Erythroblast (primary cell): ENCODE measurements around the gene FHIP1A.

Experiments used
- GATA1 ChIP-seq: IDR thresholded peaks from 2 replicates; pipeline ENCODE4 v1.6.1; 2011; ENCODE audit warnings: low read depth, mild to moderate bottlenecking, control low read depth, low read length, moderate library complexity
- POLR2A ChIP-seq: IDR thresholded peaks from 2 replicates; pipeline ENCODE4 v1.6.1; 2011; ENCODE audit warnings: mild to moderate bottlenecking, low read length

GRCh38 chr4:151430740-151431457, 21.9 kb downstream of the FHIP1A start:
- no peak for TF ChIP-seq POLR2A
- no peak for TF ChIP-seq GATA1
